ENCODE data around the gene ST6GALNAC3.

ST6GALNAC3 gene

GRCh38 chr1:76247261-76247852, 172.8 kb downstream of the ST6GALNAC3 start:
- no peak for DNase-seq (ENCODE audit: low read depth, low spot score)
- CTCF ChIA-PET: no interaction called here
- POLR2A ChIA-PET: no interaction called here
- H3K4me3 ChIP-seq (ENCODE audit: low read depth, low read length): no peak overlapping the region
- no peak for TF ChIP-seq CTCF (IDR thresholded peaks at IDR 0.05; ENCODE audit: insufficient read depth, low read length, missing control alignments)

- ChIA-PET POLR2A (no interaction called here), CTCF (no interaction called here)
- H3K4me3 ChIP-seq (ENCODE audit: low read depth, low read length): no peak overlapping the region
- DNase-seq (ENCODE audit: low read depth, low spot score): no peak
- TF ChIP-seq CTCF (IDR thresholded peaks at IDR 0.05; ENCODE audit: insufficient read depth, low read length, missing control alignments): no peak
Measured at GRCh38 chr1:76250271-76250670, 175.7 kb downstream of the ST6GALNAC3 start.

GRCh38 chr1:76252431-76252830, 177.9 kb downstream of the ST6GALNAC3 start:
- DNase-seq (ENCODE audit: low read depth, low spot score): no peak
- H3K4me3 ChIP-seq (ENCODE audit: low read depth, low read length): no peak overlapping the region
- no peak for TF ChIP-seq CTCF (IDR thresholded peaks at IDR 0.05; ENCODE audit: insufficient read depth, low read length, missing control alignments)
- CTCF ChIA-PET: no interaction called here
- POLR2A ChIA-PET: no interaction called here

GRCh38 chr1:76254104-76255030, 179.8 kb downstream of the ST6GALNAC3 start:
- no peak for DNase-seq (ENCODE audit: low read depth, low spot score)
- ChIA-PET POLR2A (no interaction called here), CTCF (no interaction called here)
- TF ChIP-seq CTCF (IDR thresholded peaks at IDR 0.05; ENCODE audit: insufficient read depth, low read length, missing control alignments): no peak
- no peak overlapping the region for H3K4me3 ChIP-seq (ENCODE audit: low read depth, low read length)

- DNase-seq (ENCODE audit: low read depth, low spot score): no peak
- H3K4me3 ChIP-seq (ENCODE audit: low read depth, low read length): no peak overlapping the region
- ChIA-PET CTCF (no interaction called here), POLR2A (no interaction called here)
- no peak for TF ChIP-seq CTCF (IDR thresholded peaks at IDR 0.05; ENCODE audit: insufficient read depth, low read length, missing control alignments)
Measured at GRCh38 chr1:76256289-76257223, 182.0 kb downstream of the ST6GALNAC3 start.

GRCh38 chr1:76257823-76258222, 183.3 kb downstream of the ST6GALNAC3 start:
- ChIA-PET CTCF (no interaction called here), POLR2A (no interaction called here)
- TF ChIP-seq CTCF (IDR thresholded peaks at IDR 0.05; ENCODE audit: insufficient read depth, low read length, missing control alignments): no peak
- H3K4me3 ChIP-seq (ENCODE audit: low read depth, low read length): no peak overlapping the region
- DNase-seq (ENCODE audit: low read depth, low spot score): no peak

All from AG04449 (cell line).